ENCODE data around the gene MRNIP. TPM values are rescaled to one million over a fixed set of nuclear protein-coding genes. Genes with fewer than 3 reads are reported as not detected.

Gene MRNIP
- total RNA-seq, 2 experiments from 2014 or later = 11.7 to 16.8 TPM

DNA sequence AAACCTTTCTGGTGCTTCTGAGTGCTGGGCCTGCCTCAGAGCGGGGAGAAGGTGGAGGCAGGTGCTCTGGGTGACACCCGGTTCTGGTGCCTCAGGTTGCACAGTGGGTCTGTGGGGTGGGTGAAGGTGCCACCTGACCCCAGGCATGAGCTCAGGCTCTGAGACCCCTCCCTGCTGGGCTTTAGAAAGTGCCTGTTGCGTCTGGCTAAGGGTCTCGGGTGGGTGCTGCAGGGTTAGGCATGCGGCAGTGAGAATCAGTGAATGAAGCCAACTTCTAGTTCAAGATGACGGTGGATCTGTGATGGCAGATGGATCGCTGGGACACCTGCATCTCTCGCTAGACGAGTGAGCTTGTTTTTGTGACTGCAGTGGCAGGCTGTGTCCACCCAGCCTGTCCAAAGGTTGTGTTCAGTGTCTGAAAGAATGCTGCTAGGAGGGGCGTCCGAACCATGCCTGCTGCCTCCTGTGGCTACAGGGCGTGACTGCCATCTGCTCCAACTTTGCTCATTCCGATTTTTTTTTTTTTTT is 32.9 kb downstream of the MRNIP start:
- POLR2A ChIA-PET = no interaction called here
- H3K36me3 Mint-ChIP-seq (ENCODE audit: low read depth) = peaks cover 66% of the 10 kb centered on the region

DNA sequence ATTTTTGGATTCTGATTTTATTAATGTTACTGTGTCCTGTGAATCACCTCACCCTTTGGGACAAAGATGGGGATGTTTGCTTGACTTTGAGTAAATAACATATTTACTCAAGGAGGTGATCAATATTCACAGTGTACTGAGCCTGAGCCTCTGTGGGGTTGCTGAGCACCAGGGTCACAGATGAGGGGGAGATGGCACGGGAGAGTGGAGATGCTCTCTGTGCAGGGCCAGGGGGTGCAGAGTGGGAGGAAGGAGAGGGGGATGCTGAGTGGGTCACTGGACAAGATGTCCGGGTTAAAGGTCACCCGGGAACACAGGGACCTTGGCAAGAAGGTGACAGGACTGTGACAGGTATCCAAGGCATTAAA is 33.9 kb downstream of the MRNIP start:
- H3K4me3 Mint-ChIP-seq = no peak overlapping the region
- ChIA-PET CTCF (interaction anchor here (1.4 kb wide), 1 partner anchor 12 kb away, joined by 3 read pairs; no protein-coding TSS in a partner anchor), POLR2A (no interaction called here)
- no peak overlapping the region for H3K27ac Mint-ChIP-seq
- no peak for DNase-seq
- H3K27me3 Mint-ChIP-seq = no peaks in the 10 kb centered on the region
- no peaks in the 10 kb centered on the region for H3K9me3 Mint-ChIP-seq
- peaks cover 41% of the 10 kb centered on the region for H3K4me1 Mint-ChIP-seq
- H3K36me3 Mint-ChIP-seq (ENCODE audit: low read depth) = peaks cover 58% of the 10 kb centered on the region

More for the DNA sequence above, 32.9 kb downstream of the MRNIP start:
- DNase-seq = no peak
- Mint-ChIP-seq H3K4me3 (no peak overlapping the region), H3K9me3 (no peaks in the 10 kb centered on the region), H3K27ac (peak overlapping the region; percentile 5), H3K27me3 (no peaks in the 10 kb centered on the region), H3K4me1 (peaks cover 33% of the 10 kb centered on the region)
- CTCF ChIA-PET = interaction anchor here (0.6 to 1.4 kb wide), 2 partner anchors 13 to 15 kb away, joined by 3 read pairs; no protein-coding TSS in a partner anchor

DNA sequence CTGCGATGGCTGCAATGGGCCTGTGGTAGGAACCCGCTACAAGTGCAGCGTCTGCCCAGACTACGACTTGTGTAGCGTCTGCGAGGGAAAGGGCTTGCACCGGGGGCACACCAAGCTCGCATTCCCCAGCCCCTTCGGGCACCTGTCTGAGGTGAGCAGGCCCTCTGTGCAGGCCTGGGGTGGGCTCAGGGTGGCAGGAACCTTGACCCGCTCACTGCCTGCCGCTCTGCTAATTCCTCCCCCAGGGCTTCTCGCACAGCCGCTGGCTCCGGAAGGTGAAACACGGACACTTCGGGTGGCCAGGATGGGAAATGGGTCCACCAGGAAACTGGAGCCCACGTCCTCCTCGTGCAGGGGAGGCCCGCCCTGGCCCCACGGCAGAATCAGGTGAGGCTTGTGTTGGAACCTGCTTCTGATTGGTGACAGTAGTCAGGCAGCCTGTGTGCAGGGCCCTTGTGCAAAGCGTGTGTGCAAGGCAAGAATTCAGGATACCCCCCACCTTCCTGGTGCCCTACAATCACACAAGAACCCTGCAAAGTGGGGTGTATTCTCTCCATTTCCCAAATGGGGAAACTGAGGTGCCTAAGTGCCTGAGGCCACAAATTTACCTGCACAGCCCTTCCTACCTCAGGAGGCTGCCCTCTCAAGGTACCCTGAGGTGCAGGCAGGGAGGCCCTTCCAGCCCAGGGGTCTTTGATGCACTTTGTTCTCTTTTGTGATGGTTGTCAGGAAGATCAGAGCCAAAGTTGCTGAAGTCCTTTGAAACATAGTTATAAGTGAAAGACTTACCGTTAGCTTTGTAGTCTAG is 34.5 kb downstream of the MRNIP start:
- Mint-ChIP-seq H3K27me3 (no peaks in the 10 kb centered on the region), H3K4me1 (peaks cover 44% of the 10 kb centered on the region), H3K27ac (no peak overlapping the region), H3K36me3 (ENCODE audit: low read depth) (peaks cover 52% of the 10 kb centered on the region), H3K4me3 (no peak overlapping the region), H3K9me3 (no peaks in the 10 kb centered on the region)
- ChIA-PET POLR2A (no interaction called here), CTCF (interaction anchor here (1.4 kb wide), 1 partner anchor 11 kb away, joined by 3 read pairs; no protein-coding TSS in a partner anchor)
- DNase-seq = no peak

DNA sequence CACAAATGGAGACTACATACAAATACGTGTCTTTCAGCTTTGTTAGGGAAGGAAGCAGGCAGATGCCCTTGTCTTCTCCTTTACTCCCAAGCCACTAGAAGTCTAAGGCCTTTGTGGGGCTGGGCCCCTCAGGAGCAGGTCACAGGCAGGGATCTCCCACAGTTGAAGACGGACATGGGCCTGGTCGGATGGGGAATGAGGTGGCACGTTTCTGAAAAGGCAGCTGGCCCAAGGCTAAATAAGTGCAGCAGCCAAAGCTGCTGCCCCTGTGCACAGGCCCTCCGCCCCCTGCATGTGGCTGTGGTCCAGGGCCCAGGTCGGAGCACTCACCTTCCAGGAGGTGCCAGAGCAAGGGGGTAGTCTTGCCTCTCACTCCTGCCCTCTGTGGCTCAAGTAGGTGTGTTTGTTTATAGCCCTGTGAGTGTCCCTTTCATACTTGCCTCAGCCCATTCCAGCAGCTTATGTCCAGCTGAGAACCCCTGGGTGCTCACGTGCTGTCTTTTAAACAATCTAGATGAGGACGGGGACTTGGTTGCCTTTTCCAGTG is 36.1 kb downstream of the MRNIP start:
- peak overlapping the region; percentile 95 for H3K4me3 Mint-ChIP-seq
- ChIA-PET POLR2A (no interaction called here), CTCF (interaction anchor here (1.3 kb wide), 1 partner anchor 21 kb away, joined by 4 read pairs; no protein-coding TSS in a partner anchor)
- H3K9me3 Mint-ChIP-seq = no peaks in the 10 kb centered on the region
- no peak for DNase-seq
- peaks cover 52% of the 10 kb centered on the region for H3K4me1 Mint-ChIP-seq
- H3K36me3 Mint-ChIP-seq (ENCODE audit: low read depth) = peaks cover 41% of the 10 kb centered on the region
- H3K27ac Mint-ChIP-seq = peak overlapping the region; percentile 27
- no peaks in the 10 kb centered on the region for H3K27me3 Mint-ChIP-seq

DNA sequence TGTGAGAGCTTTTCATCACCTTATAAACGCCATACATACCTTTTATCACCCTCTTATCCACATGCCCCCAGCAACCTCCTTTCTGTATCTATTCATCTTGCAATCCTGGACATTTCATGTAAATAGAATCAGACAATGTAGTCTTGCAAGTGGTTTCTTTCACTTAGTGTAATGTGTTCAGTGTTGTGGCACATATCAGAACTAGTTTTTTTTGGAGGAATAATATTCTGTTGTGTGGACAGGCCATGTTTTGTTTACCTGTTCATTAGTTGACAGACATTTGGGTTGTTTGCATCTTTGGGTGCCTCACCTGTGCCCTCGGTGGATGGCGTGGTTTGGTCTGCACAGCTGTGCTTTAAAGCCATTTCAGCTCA is 36.6 kb downstream of the MRNIP start:
- Mint-ChIP-seq H3K4me3 (peak overlapping the region; percentile 95), H3K4me1 (peaks cover 51% of the 10 kb centered on the region), H3K9me3 (no peaks in the 10 kb centered on the region), H3K27me3 (no peaks in the 10 kb centered on the region), H3K27ac (peak overlapping the region; percentile 98), H3K36me3 (ENCODE audit: low read depth) (peaks cover 36% of the 10 kb centered on the region)
- no peak for DNase-seq
- ChIA-PET CTCF (interaction anchor here (1.3 kb wide), 1 partner anchor 20 kb away, joined by 4 read pairs; no protein-coding TSS in a partner anchor), POLR2A (no interaction called here)

DNA sequence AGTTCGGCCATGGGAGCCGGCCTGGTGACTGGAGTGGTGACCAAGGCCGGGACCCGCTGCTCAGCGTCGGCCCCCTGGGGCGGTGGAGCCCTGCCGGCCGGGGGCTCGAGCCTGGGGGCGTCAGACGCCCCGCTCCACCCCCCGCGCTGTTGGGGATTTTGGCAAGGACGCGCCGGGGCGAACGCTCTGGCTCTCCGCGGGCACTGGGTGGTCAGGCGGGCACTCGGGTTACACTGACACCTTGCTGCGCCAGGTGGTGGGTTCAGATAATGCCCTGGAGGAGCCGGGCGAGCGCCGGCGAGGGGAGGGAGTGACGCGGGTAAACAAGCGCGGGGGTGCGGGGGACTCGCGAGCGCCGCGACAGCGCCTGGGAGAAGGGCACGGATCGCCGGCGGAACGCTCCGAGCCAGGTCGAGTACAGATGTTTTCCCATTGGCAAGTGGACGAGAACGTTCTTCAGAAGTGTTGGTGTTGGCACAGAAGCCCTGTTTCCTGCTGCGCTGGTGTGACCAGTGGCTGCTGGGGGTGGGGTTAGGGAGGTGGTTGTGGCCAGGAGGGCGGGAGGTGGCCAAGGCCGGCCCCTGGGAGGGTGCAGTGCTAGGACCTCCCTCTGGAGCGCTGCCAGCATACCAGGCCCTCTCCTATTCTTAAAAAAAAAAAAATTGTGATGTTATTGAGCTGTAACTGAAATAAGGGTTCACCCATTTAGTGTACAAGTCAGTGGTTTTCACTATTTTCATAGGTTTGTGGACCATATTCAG is 37.1 kb downstream of the MRNIP start:
- CTCF ChIA-PET = interaction anchor here (1.2 to 1.3 kb wide), 2 partner anchors 10 to 20 kb away, joined by 3 to 4 read pairs; no protein-coding TSS in a partner anchor
- Mint-ChIP-seq H3K27me3 (no peaks in the 10 kb centered on the region), H3K4me1 (peaks cover 48% of the 10 kb centered on the region)

DNA sequence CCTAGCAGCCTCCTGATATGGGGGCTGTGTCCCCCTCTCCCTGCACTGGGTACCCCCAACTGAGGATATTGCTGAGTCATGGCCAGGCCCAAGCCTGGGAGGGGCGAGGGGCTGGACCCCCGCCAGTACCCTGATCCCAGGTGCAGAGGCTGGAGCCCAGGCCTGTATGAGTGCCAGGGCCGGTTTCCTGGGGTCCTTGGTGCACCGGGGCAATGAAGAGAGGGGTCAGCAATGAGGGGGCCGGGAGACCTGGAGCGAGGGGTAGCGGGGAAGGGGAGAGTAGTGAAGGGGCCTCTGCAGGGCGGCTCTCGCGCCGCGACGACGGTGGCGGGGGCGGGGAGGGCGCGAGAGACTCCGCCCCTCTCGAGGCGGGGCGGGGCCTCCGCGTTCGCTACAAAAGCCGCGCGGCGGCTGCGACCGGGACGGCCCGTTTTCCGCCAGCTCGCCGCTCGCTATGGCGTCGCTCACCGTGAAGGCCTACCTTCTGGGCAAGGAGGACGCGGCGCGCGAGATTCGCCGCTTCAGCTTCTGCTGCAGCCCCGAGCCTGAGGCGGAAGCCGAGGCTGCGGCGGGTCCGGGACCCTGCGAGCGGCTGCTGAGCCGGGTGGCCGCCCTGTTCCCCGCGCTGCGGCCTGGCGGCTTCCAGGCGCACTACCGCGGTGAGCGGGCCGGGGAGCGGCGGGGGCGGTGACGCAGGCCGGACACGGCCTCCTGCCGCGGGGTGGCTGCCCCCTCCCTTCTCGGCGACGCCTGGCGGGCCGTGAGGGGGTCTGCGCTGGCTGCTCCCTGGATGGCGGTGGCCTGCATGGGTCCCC is 37.9 kb downstream of the MRNIP start, which contains the start of gene SQSTM1:
SQSTM1 (plus strand) TSS at position 423 of the 815 bp plus-strand sequence; CDS start at position 455, 32 bp downstream.
- CTCF ChIA-PET = interaction anchor here (0.5 to 1.4 kb wide), 6 partner anchors 10 to 979 kb away, joined by 3 to 4 read pairs (median 3); no protein-coding TSS in a partner anchor
- Mint-ChIP-seq H3K27ac (peak within 1 kb of the TSS; percentile 98), H3K36me3 (ENCODE audit: low read depth) (peaks cover 33% of the 10 kb centered on the region), H3K27me3 (no peaks in the 10 kb centered on the region), H3K4me1 (peaks cover 50% of the 10 kb centered on the region), H3K9me3 (no peaks in the 10 kb centered on the region), H3K4me3 (peak within 1 kb of the TSS; percentile 95)
- DNase-seq = peak; percentile 79
- POLR2A ChIA-PET = interaction anchor here (0.8 kb wide), 1 partner anchor 16 kb away, joined by 5 read pairs; no protein-coding TSS in a partner anchor

More for the DNA sequence above, 37.1 kb downstream of the MRNIP start:
- Mint-ChIP-seq H3K4me3 (peak overlapping the region; percentile 95), H3K36me3 (ENCODE audit: low read depth) (peaks cover 32% of the 10 kb centered on the region), H3K9me3 (no peaks in the 10 kb centered on the region), H3K27ac (peak overlapping the region; percentile 98)
- POLR2A ChIA-PET = no interaction called here
- DNase-seq = peak; percentile 89

DNA sequence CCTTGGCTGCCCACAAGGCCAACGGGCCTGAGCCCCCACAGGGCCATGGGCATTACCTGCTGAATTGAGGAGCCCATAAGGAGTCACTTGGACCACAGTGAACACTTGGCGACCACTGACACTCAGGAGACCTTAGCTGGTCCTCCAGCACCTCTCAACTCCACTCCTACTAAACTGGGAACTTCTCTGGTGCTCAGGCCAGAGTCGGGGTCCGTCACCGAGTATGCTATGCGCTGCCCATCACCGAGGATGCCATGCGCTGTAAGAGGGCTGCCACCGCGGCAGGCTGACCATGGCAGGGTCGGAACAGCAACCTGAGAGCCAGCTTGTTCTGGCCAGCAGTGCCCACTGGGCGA is 38.5 kb downstream of the MRNIP start:
- Mint-ChIP-seq H3K4me3 (peak overlapping the region; percentile 70), H3K4me1 (peaks cover 52% of the 10 kb centered on the region), H3K9me3 (no peaks in the 10 kb centered on the region), H3K27me3 (no peaks in the 10 kb centered on the region), H3K36me3 (ENCODE audit: low read depth) (peaks cover 29% of the 10 kb centered on the region), H3K27ac (peak overlapping the region; percentile 84)
- ChIA-PET POLR2A (interaction anchor here (0.8 kb wide), 1 partner anchor 17 kb away, joined by 5 read pairs; no protein-coding TSS in a partner anchor), CTCF (interaction anchor here (0.5 to 1.4 kb wide), 6 partner anchors 9 to 978 kb away, joined by 3 to 4 read pairs (median 3); no protein-coding TSS in a partner anchor)
- DNase-seq = no peak

DNA sequence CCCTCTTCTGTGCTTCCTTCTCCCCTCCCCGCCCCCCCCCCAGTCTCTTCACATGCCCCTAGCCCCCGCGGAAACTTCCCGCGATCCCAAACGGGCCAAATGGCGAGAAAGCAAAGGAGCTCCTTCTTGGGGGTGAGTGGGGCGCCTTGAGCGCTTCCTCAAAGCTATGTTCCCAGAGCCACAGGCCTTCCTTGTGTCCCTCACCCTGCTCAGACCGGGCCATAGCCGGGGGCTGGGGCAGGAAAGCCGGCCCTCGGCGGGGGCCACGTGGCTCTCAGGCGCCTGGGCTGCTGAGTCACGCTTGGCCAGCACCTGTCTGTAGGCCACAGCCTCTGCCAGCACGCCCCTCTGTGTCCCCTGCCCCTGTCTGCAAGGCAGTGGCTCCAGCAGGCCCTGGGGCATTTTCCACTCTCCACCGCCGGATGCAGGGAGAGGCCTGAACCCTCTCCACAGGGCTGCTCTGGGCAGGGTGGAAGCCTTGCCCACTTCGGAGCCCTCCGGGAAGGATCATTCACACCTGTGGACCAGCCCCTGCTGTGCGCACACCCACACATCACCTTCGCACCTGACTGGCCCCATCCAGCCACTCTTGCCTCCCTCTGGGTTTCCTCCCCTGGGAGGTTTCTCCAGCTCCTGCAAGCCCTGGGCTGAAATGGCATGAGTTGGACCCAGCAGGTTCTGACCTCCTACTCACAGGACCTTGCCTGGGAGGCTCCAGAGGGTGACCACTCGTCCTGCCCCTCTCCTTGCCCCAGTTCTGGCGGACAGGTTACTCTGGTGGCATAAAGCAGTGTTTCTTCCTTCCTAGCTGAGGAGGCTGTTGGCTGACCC is 39.1 kb downstream of the MRNIP start:
- Mint-ChIP-seq H3K4me3 (peak overlapping the region; percentile 70), H3K36me3 (ENCODE audit: low read depth) (peaks cover 24% of the 10 kb centered on the region), H3K27ac (peak overlapping the region; percentile 84), H3K4me1 (peaks cover 46% of the 10 kb centered on the region), H3K27me3 (no peaks in the 10 kb centered on the region), H3K9me3 (no peaks in the 10 kb centered on the region)
- CTCF ChIA-PET = interaction anchor here (0.5 to 1.4 kb wide), 2 partner anchors 18 to 143 kb away, joined by 3 read pairs; no protein-coding TSS in a partner anchor
- no peak for DNase-seq
- POLR2A ChIA-PET = no interaction called here

DNA sequence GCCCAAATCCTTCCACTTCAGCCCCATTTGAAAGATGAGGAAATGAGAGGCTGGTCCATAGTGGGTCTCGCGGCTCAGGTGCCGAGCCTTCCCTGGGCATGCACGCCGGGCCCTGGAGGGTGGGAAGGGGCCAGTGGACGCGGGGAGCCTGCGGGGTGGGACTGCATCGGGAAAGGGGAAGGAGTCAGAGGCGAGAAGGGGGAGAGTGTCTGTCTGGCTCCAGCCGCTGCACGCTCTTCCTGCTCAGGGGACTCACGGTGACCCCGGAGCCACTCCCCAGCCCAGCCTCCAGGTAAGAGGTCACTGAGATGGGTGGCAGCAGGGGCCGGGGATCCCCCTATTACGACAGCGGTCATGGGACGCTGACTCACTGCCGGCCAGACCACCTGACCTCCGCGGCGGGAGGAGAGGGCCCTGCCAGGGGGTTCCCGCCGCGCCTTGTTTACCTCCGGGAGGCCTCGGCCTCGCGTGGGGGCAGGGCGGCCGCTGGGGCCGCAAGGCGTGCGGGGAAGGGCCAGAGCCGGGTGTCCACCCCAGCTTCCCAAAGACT is 39.8 kb downstream of the MRNIP start:
- Mint-ChIP-seq H3K27ac (peak overlapping the region; percentile 88), H3K4me1 (peaks cover 46% of the 10 kb centered on the region), H3K36me3 (ENCODE audit: low read depth) (peaks cover 22% of the 10 kb centered on the region), H3K4me3 (peak overlapping the region; percentile 51), H3K9me3 (no peaks in the 10 kb centered on the region), H3K27me3 (no peaks in the 10 kb centered on the region)
- DNase-seq = peak; percentile 79
- CTCF ChIA-PET = no interaction called here
- POLR2A ChIA-PET = no interaction called here
